Activated T-cell treated with anti-CD3 and anti-CD28 coated beads for 48 hours (primary cell): ENCODE data around the gene HOXC9.

Experiments used
- DNase-seq: peaks from one replicate; pipeline ENCODE4 v3.0.0-alpha.2; 2020; ENCODE audit warnings: low read depth

The HOXC9 gene

GRCh38 chr12:53988541-53989226, 11.3 kb upstream of the HOXC9 start:
- no peak for DNase-seq

GRCh38 chr12:53989227-53990113, 10.5 kb upstream of the HOXC9 start:
- no peak for DNase-seq

DNA sequence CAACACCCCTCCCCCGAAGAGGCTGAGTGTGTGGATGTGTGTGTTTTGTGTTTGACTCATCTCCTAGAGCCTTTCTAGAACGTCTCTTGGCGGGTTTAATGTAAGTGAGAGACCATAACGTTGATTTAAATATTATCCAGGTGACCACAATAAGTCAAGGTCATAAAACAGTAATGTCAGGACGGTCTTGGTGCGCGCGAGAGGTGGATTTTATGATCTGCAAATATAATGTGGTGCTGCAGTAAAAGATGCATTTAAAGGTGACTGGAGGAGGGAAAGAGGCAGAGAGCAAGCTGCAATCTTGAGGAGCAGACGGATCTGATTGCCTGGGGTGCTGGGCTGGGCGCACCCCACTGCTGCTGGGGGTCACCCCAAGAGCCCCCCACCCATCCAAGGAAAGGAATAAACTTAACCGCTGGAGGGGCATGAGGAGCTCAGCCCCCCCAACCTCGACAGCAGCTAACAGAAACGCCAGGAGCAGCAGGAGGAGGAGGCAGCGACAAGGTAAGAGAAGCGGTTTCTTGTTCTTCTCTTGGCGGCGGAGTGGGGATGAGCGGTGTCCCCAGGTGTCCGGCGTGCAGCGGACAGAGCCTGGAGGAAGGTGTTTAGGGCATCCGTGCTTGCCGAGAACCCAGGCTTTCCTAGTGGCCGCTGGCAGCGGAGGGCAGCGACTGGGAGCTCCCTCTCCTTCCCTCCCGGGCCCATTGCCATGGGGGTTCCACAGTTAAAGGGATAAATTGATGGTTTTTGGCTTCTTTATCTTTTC, 9.5 kb upstream of the HOXC9 start:
- no peak for DNase-seq

DNA sequence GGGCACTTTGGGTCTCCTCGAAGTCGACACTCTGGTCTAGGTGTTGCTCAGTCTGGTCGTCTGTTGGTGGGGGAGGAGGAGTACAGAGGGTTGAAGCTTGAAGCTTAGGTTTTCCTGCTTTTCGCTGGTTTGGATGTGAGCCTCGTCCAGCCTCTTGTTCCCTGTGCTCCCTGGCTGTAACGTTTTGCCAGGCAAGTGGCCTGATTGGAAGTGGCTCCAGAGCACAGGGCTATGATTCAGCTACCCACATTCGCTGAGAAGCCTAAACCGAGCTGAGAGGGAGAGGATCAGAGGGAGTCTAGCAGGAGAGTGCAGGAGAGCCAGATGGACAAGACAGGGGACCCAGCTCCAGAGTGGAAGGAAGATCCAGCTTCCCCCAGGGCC, 8.9 kb upstream of the HOXC9 start:
- no peak for DNase-seq

DNA sequence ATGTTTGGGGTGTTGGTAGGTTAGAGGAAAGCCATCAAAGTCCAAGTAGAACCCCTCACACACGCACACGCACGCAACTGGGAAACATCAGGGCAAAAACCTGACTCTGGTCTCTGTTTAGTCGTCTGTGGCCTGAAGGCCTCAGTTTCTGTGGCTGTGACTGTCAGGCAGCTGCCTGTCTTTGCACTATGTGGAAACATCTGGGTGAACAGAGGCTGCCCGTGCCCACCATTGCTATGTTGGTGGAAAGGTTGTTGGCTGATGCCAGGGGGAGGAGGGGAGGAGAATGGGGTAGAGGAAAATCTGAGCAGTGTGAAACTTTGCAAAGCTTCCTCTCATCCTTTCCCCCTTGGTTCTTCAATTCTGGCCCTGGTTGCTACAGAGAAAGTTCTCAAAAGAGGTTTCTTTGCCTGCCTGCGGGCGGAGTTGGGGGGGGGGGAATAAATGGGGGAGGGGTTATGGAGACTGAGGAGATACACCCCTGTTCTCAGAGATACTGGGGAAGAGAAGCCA, 7.5 kb upstream of the HOXC9 start:
- DNase-seq: no peak

DNA sequence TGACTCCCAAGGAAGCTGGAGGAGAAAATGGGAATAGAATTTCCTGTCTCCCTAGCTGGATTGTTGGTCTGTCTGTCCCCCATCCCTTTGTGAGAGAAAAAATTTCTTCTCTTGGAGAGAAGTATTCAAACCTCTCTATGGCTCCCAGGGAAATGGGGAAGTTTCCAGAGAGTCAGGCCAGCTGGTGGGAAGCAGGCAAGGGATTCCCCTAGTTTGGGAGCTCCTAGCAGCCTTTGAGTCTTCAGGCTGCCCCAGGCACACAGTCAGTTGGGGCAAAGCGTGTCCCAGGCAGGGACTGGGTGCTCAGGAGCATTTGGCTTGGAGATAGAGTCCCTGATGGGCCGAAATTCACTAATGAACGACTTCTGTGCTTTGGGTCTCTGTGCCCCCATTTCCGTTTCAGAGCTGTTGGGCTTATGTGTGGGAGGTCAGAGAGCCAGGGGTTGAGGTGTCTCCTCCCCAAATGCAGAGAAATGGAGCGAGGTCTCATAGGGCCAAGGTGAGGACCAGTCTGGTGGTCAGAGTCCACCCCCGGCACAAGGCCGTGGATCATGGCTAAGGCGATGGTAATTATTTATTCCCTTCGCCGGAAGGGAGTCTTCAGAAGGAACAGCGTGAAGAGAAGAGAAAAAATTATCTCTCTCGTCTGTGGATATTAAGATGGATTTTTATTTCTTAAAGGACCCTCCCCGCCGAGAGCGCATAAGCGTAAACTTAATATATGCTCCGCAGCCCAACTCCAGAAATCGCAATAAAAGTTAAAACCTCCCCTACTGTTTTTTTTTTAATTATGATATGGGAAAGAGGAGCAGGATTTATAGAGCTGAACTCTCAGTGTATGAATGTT, 6.6 kb upstream of the HOXC9 start:
- DNase-seq: no peak

DNA sequence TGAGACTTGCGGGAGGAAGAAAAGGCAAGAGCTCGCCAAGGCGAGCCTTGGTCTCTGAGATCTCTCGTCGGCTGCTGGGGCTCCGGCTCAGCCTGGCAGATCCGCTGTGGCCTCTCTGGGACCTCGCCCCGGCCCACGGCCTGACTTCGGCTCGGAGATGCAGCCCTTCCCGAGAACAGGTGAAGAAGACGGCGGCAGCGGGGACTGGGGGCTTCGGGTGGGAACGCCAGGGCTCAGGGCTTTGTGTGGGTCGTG, 6.0 kb upstream of the HOXC9 start:
- DNase-seq: no peak

GRCh38 chr12:53994264-53995001, 5.5 kb upstream of the HOXC9 start:
- DNase-seq: no peak

GRCh38 chr12:53995002-53995377, 5.0 kb upstream of the HOXC9 start:
- no peak for DNase-seq

DNA sequence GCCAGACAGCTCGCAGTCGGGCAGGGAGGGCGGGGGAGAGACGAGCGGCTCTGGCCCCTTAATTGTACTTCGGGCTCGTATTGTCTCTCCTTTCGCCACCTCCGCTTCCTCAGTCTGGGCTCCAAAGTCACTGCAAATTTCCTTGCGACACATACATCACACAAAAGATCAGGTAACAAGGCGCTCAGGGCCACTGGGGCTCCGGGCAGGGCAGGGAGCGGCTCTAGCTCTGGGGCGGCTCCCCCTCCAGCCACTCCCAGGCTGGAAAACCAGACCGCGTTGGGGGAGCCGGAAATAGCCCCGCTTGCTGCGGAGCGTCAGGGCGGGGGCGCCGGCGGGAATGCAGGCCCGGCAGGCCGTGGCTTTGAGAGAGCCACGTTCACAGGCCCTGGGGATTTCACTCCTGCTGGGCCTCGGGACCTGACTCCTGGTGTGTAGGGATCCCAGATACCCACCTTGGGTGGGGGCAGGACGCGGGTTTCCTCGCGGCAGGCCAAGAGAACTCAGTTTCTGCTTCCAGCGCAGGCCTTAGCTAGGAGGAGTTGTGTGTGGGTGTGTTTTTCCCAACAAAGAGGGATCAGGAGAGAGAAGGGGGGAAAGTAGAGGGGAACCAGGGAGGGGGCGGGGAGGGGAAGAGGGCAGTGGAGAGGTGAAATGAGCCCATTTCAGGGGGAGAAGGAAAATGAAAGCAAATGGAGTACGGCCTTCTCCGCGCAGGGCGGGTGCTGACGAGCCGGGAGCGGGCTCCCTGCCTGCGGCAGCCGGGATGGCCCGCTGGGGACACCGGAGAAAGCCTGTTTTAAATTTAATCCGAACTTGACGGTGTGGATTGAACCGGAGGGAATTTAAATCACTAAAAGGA, 4.4 kb upstream of the HOXC9 start:
- DNase-seq: no peak

- no peak for DNase-seq
Observed at GRCh38 chr12:53996240-53997203, 3.4 kb upstream of the HOXC9 start.

GRCh38 chr12:53997204-53998109, 2.5 kb upstream of the HOXC9 start:
- DNase-seq: no peak

DNA sequence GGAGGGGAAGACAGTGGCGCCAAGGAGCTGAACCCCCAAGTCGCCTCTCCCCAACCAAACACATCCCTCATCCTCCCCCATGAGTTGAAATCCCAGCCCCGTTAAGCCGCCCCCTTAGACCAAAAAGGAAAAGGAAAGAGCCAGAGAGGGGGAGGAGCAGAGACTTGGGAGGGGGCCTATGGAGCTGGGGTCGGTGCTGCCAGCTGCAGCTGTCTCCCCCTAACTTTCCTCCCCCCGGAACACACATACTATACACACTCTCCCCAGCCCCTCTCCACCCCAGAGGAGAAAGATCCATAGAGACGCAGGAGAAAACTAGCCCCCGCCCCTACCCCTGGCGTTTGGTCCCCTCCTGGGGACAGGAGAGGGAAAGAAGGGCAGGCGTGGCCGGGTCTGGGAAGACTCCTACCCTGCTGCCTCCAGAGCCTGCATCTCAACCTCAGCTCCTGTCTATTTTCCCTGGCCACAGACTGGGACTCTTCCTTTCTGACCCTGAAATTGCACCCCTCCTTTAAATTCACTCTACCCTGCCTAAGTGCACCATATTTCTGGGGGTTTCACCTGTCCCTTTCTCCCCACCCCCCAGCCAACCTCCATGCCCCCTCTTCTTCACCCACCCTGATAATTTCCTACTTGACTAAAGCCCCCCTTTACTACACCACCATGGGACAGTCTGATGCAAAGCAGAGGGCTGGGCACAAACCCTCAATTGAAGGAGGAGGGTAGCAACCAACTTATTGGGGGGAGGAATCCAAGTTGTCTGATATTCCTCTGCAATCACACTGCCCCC, 1.7 kb upstream of the HOXC9 start:
- DNase-seq: no peak

DNA sequence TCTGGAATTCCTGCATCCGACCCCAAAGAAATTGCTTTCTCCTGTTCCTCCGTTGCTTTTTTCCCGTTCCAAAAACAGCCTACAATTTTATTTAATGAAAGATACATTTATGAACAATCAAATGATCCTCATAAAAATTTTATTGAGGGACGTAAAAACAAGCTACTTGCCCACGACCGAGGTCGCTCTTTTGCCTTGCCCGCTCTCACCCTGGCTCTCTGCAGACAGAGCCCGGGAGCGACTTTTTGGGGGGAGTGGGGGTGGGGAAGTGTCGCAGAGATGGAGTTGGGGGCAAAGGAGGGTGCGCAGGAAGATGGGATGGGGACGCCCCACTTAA, 1.1 kb upstream of the HOXC9 start:
- DNase-seq: no peak

GRCh38 chr12:53999559-54000115, 324 bp upstream of the HOXC9 start:
- no peak for DNase-seq

DNA sequence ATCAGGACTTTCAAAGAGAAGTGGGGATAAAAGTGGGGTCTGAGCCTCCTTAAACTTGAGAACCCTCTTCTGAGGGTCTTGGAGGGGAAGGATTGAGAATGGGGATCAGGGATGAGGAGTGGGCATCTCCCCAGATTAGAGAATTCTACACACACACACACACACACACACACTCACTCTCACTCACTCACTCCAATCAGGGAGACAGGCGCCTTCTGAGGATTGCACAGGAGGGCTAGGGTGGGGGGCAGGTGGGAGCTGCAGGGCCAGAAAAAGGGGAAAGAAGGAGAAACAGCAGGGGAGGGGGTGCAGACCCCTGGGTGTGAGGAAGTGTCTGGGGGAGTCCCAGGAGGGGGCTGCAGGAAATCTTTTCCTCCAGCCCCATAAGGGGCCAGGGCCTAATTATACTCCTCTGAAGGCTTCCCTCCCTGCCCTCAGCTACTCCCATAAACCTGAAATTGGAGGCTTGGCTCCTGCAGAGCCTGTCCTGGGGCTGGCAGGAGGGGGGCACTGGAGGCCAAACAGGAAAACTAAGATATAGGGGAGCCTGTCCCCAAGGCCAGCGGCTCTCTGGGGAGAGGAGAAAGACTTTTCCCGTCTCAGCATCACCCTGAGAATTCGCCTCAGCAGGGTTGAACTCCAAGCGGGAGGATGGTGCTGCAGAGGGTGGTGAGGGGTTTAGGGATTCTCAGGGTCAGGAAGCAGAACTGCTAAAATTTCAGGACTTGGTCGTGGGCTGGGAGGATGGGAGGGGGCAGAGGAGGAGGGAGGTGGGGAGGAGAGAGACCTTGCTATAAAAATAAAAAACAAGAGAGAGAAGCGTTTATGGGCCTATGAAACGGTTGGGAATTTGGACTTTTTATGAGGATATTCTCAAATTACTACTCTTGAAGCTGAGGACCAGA, 1.6 kb downstream of the HOXC9 start:
- no peak for DNase-seq
